ENCODE measurements around the gene G0S2.

- TF ChIP-seq CTCF (IDR thresholded peaks at IDR 0.05): peak; percentile 77 to 84 (median 81)
- TF ChIP-seq POLR2A (IDR thresholded peaks at IDR 0.05): no peak
Measured at GRCh38 chr1:209692745-209693504, 17.7 kb downstream of the G0S2 start.

Measured in gastroesophageal sphincter (tissue), 3 donors.